Heart right ventricle (tissue), 16 donors: ENCODE measurements around the gene NOS1AP. TPM values are rescaled to one million over a fixed set of nuclear protein-coding genes. Genes with fewer than 3 reads are reported as not detected.

ENCODE experiments used
- ATAC-seq, 8 donors: fragments of 200-7000 bp; cut with Tn5 transposase; one replicate each; pipeline ENCODE4 v1.9.1; 2020; ENCODE audit warnings: mild to moderate bottlenecking in 8 of 8, moderate library complexity in 8 of 8, moderate number of reproducible peaks in 1 of 8
- DNase-seq, 2 donors: peaks; one replicate each; pipeline ENCODE4 v3.0.0-alpha.2; 2020
- H3K27ac ChIP-seq, 10 donors: fragments of 200-600 bp; sonication (generic) in 2 of 10; one replicate each; pipeline versions ENCODE4 v1.5.0 to v1.8.0; 2020 to 2022; ENCODE audit warnings: mild to moderate bottlenecking in 3 of 10
- H3K27me3 ChIP-seq, 7 donors: fragments of 200-600 bp; one replicate each; pipeline ENCODE4 v1.8.0; 2021 to 2022; ENCODE audit warnings: mild to moderate bottlenecking in 2 of 7
- H3K36me3 ChIP-seq, 9 donors: fragments of 200-600 bp; sonication (generic) in 1 of 9; one replicate each; pipeline versions ENCODE4 v1.5.0 to v1.8.0; 2020 to 2022; ENCODE audit warnings: mild to moderate bottlenecking in 2 of 9
- H3K4me1 ChIP-seq, 9 donors: fragments of 200-600 bp; sonication (generic) in 1 of 9; one replicate each; pipeline versions ENCODE4 v1.5.0 to v1.8.0; 2020 to 2022; ENCODE audit warnings: mild to moderate bottlenecking in 4 of 9
- H3K4me3 ChIP-seq, 10 donors: fragments of 200-600 bp; sonication (generic) in 2 of 10; one replicate each; pipeline versions ENCODE4 v1.5.0 to v1.8.0; 2020 to 2022; ENCODE audit warnings: mild to moderate bottlenecking in 7 of 10, moderate library complexity in 2 of 10
- H3K9me3 ChIP-seq, 11 donors: fragments of 200-600 bp in 10 of 11; sonication (generic) in 2 of 11; one replicate each; pipeline versions ENCODE4 v1.5.0 to v1.8.0; 2013 to 2022; ENCODE audit warnings: mild to moderate bottlenecking in 2 of 11, control low read depth in 1 of 11, moderate library complexity in 1 of 11
- CTCF ChIP-seq, 9 donors: fragments of 200-600 bp; sonication (generic) in 2 of 9; IDR thresholded peaks; one replicate each; pipeline versions ENCODE4 v1.5.0 to v1.8.0; 2021 to 2022; ENCODE audit warnings: antibody characterized with exemption in 9 of 9, mild to moderate bottlenecking in 5 of 9, moderate library complexity in 1 of 9
- WGBS, 2 donors: extraction: QIAGEN DNeasy Blood & Tissue Kit; methylation state at CpG; one replicate each; pipeline ENCODE4 v1.1.7; 2013; ENCODE audit warnings: inconsistent platforms in 1 of 2; 5-methylcytosine and 5-hydroxymethylcytosine counted together
- intact Hi-C, 10 donors: fragments of 100-400 bp; cut with DNase I; formaldehyde crosslinking; loops; one replicate each; pipeline versions ENCODE4 v1.11.1 to v1.14.2; 2022
- polyA plus RNA-seq, 2 donors: library from polyadenylated mRNA; stranded (reverse); fragments of 200-250 nt; gene quantifications; one replicate each; pipeline ENCODE4 v1.2.3, GENCODE V29; 2013
- total RNA-seq, 10 donors: library from RNA; stranded (reverse); fragmentation: NEBNext Ultra II Directional in 3 of 10; extraction: Animal tissue kit (Norgen Biotek cat#: 25700) in 3 of 10; gene quantifications; one replicate each; pipeline versions ENCODE4 v1.2.1 to v1.2.4, GENCODE V29; 2021 to 2023
- donor health status: Arrhythmogenic right ventricular cardiomyopathy.
- donor health status: ischemic (EF 13 %, LVEDD 7.1; RV severe dilation, severe dysfunction).
- donor health status: healthy with polysubstance abuse.
- donor health status: DM: no; HTN: yes; CAD: no.
- donor health status: DM: no; HTN: no; CAD: no.
- donor health status: ischemic (EF 25% LVEDD 6.9; RV normal size, moderate dysfunction).
- donor health status: ischemic (EF 25% LVEDD 5.7; RV mildly dilated, moderate dysfunction).
- donor health status: healthy.
- donor health status: DM: yes; HTN: yes; CAD: no.
- donor health status: Ischemic cardiomyopathy.
- donor health status: ischemic (EF 35%, LVEDD 5.7; RV mildly dilated, moderate dysfunction).
- donor health status: nonischemic (EF 11% LVEDD 7.7; RV severe dilation, severe dysfunction).
- donor health status: DM: yes; HTN: yes; CAD: no.
- donor health status: PGD.
- donor health status: ischemic (EF 29% LVEDD 5.4; RV normal size, mild dysfunction).
- donor health status: nonischemic (EF 23%, LVEDD 6.1; RV moderate dilation, normal function).

Gene NOS1AP
- total and polyA plus RNA-seq, 12 donors = 0.19 to 7.1 (median 4.6) TPM

- no peak for ATAC-seq
Measured at GRCh38 chr1:162187687-162188276, 118.3 kb downstream of the NOS1AP start.

GRCh38 chr1:162189345-162189744 lies 119.9 kb downstream of the NOS1AP start:
- TF ChIP-seq CTCF (IDR thresholded peaks at IDR 0.05) = no peak
- Histone ChIP-seq H3K36me3 (no peaks in the 10 kb centered on the region), H3K4me1 (peaks cover 0 to 44% (median 15%) of the 10 kb centered on the region in 9 donors), H3K4me3 (no peak overlapping the region), H3K9me3 (peaks cover 0 to 9% (median 0%) of the 10 kb centered on the region in 11 donors), H3K27ac (no peak overlapping the region), H3K27me3 (no peaks in the 10 kb centered on the region)
- ATAC-seq (no peak), DNase-seq (no peak)
- WGBS, 2 donors = 96 to 100% methylated on average over 1 of the region's 1 CpG
- intact Hi-C loops = no loop called here

More at GRCh38 chr1:162187687-162188276, 118.3 kb downstream of the NOS1AP start:
- Histone ChIP-seq H3K27me3 (no peaks in the 10 kb centered on the region), H3K27ac (no peak overlapping the region), H3K4me1 (peaks cover 0 to 29% (median 8%) of the 10 kb centered on the region in 9 donors), H3K4me3 (no peak overlapping the region), H3K9me3 (peaks cover 0 to 9% (median 0%) of the 10 kb centered on the region in 11 donors), H3K36me3 (no peaks in the 10 kb centered on the region)
- no peak for TF ChIP-seq CTCF (IDR thresholded peaks at IDR 0.05)
- WGBS, 2 donors = 74 to 81% methylated on average over 1 of the region's 1 CpG
- intact Hi-C loops = no loop called here
- no peak for DNase-seq

GRCh38 chr1:162191396-162192305 lies 122.2 kb downstream of the NOS1AP start:
- H3K9me3 ChIP-seq = peaks cover 0 to 3% (median 0%) of the 10 kb centered on the region in 11 donors
- 68 to 69% methylated on average over 3 of the region's 3 CpGs for WGBS, 2 donors
- peaks cover 0 to 59% (median 18%) of the 10 kb centered on the region in 9 donors for H3K4me1 ChIP-seq
- intact Hi-C loops = no loop called here
- no peaks in the 10 kb centered on the region for H3K27me3 ChIP-seq
- no peak overlapping the region for H3K4me3 ChIP-seq
- TF ChIP-seq CTCF (IDR thresholded peaks at IDR 0.05) = no peak
- no peak overlapping the region for H3K27ac ChIP-seq
- no peaks in the 10 kb centered on the region for H3K36me3 ChIP-seq
- DNase-seq = no peak
- no peak for ATAC-seq

- intact Hi-C loops = no loop called here
- DNase-seq (no peak), ATAC-seq (no peak)
- no peak overlapping the region for H3K27ac ChIP-seq
- no peaks in the 10 kb centered on the region for H3K36me3 ChIP-seq
- H3K4me3 ChIP-seq = no peak overlapping the region
- H3K27me3 ChIP-seq = no peaks in the 10 kb centered on the region
- H3K4me1 ChIP-seq = peaks cover 0 to 65% (median 18%) of the 10 kb centered on the region in 9 donors
- H3K9me3 ChIP-seq = no peaks in the 10 kb centered on the region
- no peak for TF ChIP-seq CTCF (IDR thresholded peaks at IDR 0.05)
Measured at GRCh38 chr1:162192306-162192678, 122.8 kb downstream of the NOS1AP start.
